ENCODE data around the gene IFT25. TPM values are rescaled to one million over a fixed set of nuclear protein-coding genes. Genes with fewer than 3 reads are reported as not detected.
A peak's percentile ranks its signal among the peaks of the same experiment; 100 is the strongest.

The IFT25 gene
- total and polyA plus RNA-seq, 2 of the 13 experiments (the other 11 are each of a cell fraction or from before 2014, with no cell fraction given): 19.7 to 48.0 TPM

GRCh38 chr1:53889304-53890298 lies 55.9 kb downstream of the IFT25 start, which contains the start of gene YIPF1 (continued):
- TF ChIP-seq ZNF407 (CRISPR knock-in tag; IDR thresholded peaks at IDR 0.05; ENCODE audit: not compliant biosample characterization) (peak; percentile 37), RBAK (CRISPR knock-in tag; IDR thresholded peaks at IDR 0.05) (no peak), ZNF644 (CRISPR knock-in tag; IDR thresholded peaks at IDR 0.05; ENCODE audit: low read depth) (no peak), YEATS2 (CRISPR knock-in tag; IDR thresholded peaks at IDR 0.05; ENCODE audit: borderline replicate concordance) (peak; percentile 49; the same call in 1 of the 2 replicates), CEBPB (IDR thresholded peaks at IDR 0.05; ENCODE audit: borderline replicate concordance, low read depth, low read length) (no peak), YEATS4 (CRISPR knock-in tag; IDR thresholded peaks at IDR 0.05; ENCODE audit: borderline replicate concordance) (peak; percentile 56; the same call in 1 of the 2 replicates), GLMP (CRISPR knock-in tag; IDR thresholded peaks at IDR 0.05; ENCODE audit: borderline replicate concordance) (no peak), THAP11 (CRISPR knock-in tag; IDR thresholded peaks at IDR 0.05) (peak; percentile 67; the same call in 1 of the 2 replicates), ZNF777 (CRISPR knock-in tag; IDR thresholded peaks at IDR 0.05) (no peak), ZBTB43 (CRISPR knock-in tag; conservative IDR thresholded peaks at IDR 0.05) (no peak), PCBP2 (optimal IDR thresholded peaks at IDR 0.05; ENCODE audit: low read depth, low read length, poor library complexity, severe bottlenecking) (no peak), ZFP36L1 (CRISPR knock-in tag; IDR thresholded peaks at IDR 0.05) (0 out of 2 replicates have a peak, but pooled peaks have one; percentile 7), ZNF691 (CRISPR knock-in tag; IDR thresholded peaks at IDR 0.05; ENCODE audit: borderline replicate concordance, low read depth) (no peak), ZSCAN30 (CRISPR knock-in tag; IDR thresholded peaks at IDR 0.05) (no peak), ZNF572 (CRISPR knock-in tag; IDR thresholded peaks at IDR 0.05) (no peak)

Data from HepG2 (cell line).